ENCODE measurements around the gene TNNT2. TPM values are rescaled to one million over a fixed set of nuclear protein-coding genes. Genes with fewer than 3 reads are reported as not detected.

TNNT2 gene
- total and polyA plus RNA-seq, 2 donors (not counting 3 experiments of a cell fraction or from before 2014, with no cell fraction given): not detected

- no peak overlapping the region for H3K9ac ChIP-seq (replicated peaks; ENCODE audit: extremely low read depth, insufficient read depth, low read length)
- no peaks in the 10 kb centered on the region for H3K79me2 ChIP-seq (ENCODE audit: control insufficient read depth, insufficient read depth, low read length)
- no peaks in the 10 kb centered on the region for H3K9me1 ChIP-seq (replicated peaks; ENCODE audit: control insufficient read depth, extremely low read depth, insufficient read depth, low read length)
- POLR2A ChIA-PET: no interaction called here
- H3K4me1 ChIP-seq (ENCODE audit: control insufficient read depth, extremely low read depth, insufficient read depth, low read length): peaks cover 8% of the 10 kb centered on the region
- DNase-seq (ENCODE audit: low read depth, low spot score) (peak; percentile 75), FAIRE-seq (peak; percentile 73)
- no peaks in the 10 kb centered on the region for H4K20me1 ChIP-seq (replicated peaks; ENCODE audit: control insufficient read depth, extremely low read depth, insufficient read depth, low read length)
- dilution Hi-C loops (cut with MboI; ENCODE audit: extremely low pct_ligation_motif_present, low sequenced_read_pairs): no loop called here
- no peak overlapping the region for H3K27ac ChIP-seq (ENCODE audit: insufficient read depth, low read depth, low read length)
- H3K27me3 ChIP-seq (ENCODE audit: control insufficient read depth in 2 of 2, insufficient read depth in 2 of 2, low read length in 2 of 2): peaks cover 4 to 11% of the 10 kb centered on the region in 2 experiments
- no TSS peak for BruUV-seq (replicated peaks)
- CTCF ChIA-PET: interaction anchor here (0.9 to 2.7 kb wide), 3 partner anchors 37 to 86 kb away, joined by 5 to 12 read pairs (median 6); no protein-coding TSS in a partner anchor
- no peaks in the 10 kb centered on the region for H3K9me3 ChIP-seq (replicated peaks; ENCODE audit: control insufficient read depth, insufficient read depth, low read length)
- TF ChIP-seq FOS (IDR thresholded peaks at IDR 0.05; ENCODE audit: borderline replicate concordance, insufficient read depth, low read length) (no peak), MYC (IDR thresholded peaks at IDR 0.05; ENCODE audit: low read depth, low read length) (no peak), MAX (IDR thresholded peaks at IDR 0.05; ENCODE audit: insufficient read depth, insufficient read length) (peak; percentile 8), GATA2 (IDR thresholded peaks at IDR 0.05; ENCODE audit: insufficient read depth, insufficient read length, low read depth, low read length) (peak; percentile 83), CTCF (IDR thresholded peaks at IDR 0.05; ENCODE audit: extremely low read depth in 1 of 2, insufficient read depth in 1 of 2, low read depth in 1 of 2, low read length in 2 of 2) (peak in 1 of 2 donors; percentile 29), JUN (IDR thresholded peaks at IDR 0.05; ENCODE audit: borderline replicate concordance, insufficient read depth, insufficient read length, low read depth) (no peak), POLR2AphosphoS5 (IDR thresholded peaks at IDR 0.05; ENCODE audit: insufficient read depth, low read depth, low read length) (no peak), POLR2A (IDR thresholded peaks at IDR 0.05; ENCODE audit: low read depth, low read length) (no peak), EZH2 (IDR thresholded peaks at IDR 0.05; ENCODE audit: borderline replicate concordance, low read depth, low read length, severe bottlenecking) (peak; percentile 40)
- no peak overlapping the region for H2AFZ ChIP-seq (ENCODE audit: low read depth, low read length)
- no peak overlapping the region for H3K4me2 ChIP-seq (ENCODE audit: insufficient read depth, low read length)
- H3K36me3 ChIP-seq (ENCODE audit: control insufficient read depth in 2 of 2, extremely low read depth in 1 of 2, insufficient read depth in 2 of 2, low read length in 2 of 2): no peaks in the 10 kb centered on the region
- intact Hi-C loops (cut with micrococcal nuclease): no loop called here
- no peak overlapping the region for H3K4me3 ChIP-seq (replicated peaks in 1 of 3; ENCODE audit: insufficient read depth in 1 of 3, low read depth in 1 of 3, low read length in 3 of 3)
These were observed 68.1 kb downstream of the TNNT2 start for GRCh38 chr1:201309416-201309815.

Other genes starting within 250 kb of the TNNT2 start
- 39.3 and 44.6 TPM in 2 replicates for gene TMEM9, start 223.2 kb downstream of the TNNT2 start, total RNA-seq
- gene TMEM9, start 223.2 kb downstream of the TNNT2 start, polyA plus RNA-seq: 96.1 and 103 TPM in 2 replicates
- gene IGFN1, start 186.9 kb downstream of the TNNT2 start, total RNA-seq: not detected in 2 replicates
- gene IGFN1, start 186.9 kb downstream of the TNNT2 start, polyA plus RNA-seq: not detected in 2 replicates
- gene PKP1, start 94.2 kb downstream of the TNNT2 start, total RNA-seq: not detected in 2 replicates
- 0.01 TPM in 1 of 2 replicates, not detected in the other for gene PKP1, start 94.2 kb downstream of the TNNT2 start, polyA plus RNA-seq
- gene LAD1, start 21.6 kb upstream of the TNNT2 start, total RNA-seq: not detected in 2 replicates
- not detected in 2 replicates for gene LAD1, start 21.6 kb upstream of the TNNT2 start, polyA plus RNA-seq
- gene TNNI1, start 44.0 kb upstream of the TNNT2 start, total RNA-seq: not detected in 2 replicates
- not detected in 2 replicates for gene TNNI1, start 44.0 kb upstream of the TNNT2 start, polyA plus RNA-seq
- 29.5 and 35.6 TPM in 2 replicates for gene PHLDA3, start 91.5 kb upstream of the TNNT2 start, total RNA-seq
- 21.4 and 24.4 TPM in 2 replicates for gene PHLDA3, start 91.5 kb upstream of the TNNT2 start, polyA plus RNA-seq
- 332 and 393 TPM in 2 replicates for gene CSRP1, start 129.4 kb upstream of the TNNT2 start, total RNA-seq
- 510 and 560 TPM in 2 replicates for gene CSRP1, start 129.4 kb upstream of the TNNT2 start, polyA plus RNA-seq
- gene NAV1, start 161.4 kb upstream of the TNNT2 start, total RNA-seq: 136 and 138 TPM in 2 replicates
- gene NAV1, start 161.4 kb upstream of the TNNT2 start, polyA plus RNA-seq: 16.3 and 19.9 TPM in 2 replicates

Data from endothelial cell of umbilical vein (primary cell).